Measurements from ENCODE around the gene CD2. TPM values are rescaled to one million over a fixed set of nuclear protein-coding genes. Genes with fewer than 3 reads are reported as not detected.

CD2 gene
- total RNA-seq, 1 experiment from 2014 or later, result 0.10 TPM

DNA sequence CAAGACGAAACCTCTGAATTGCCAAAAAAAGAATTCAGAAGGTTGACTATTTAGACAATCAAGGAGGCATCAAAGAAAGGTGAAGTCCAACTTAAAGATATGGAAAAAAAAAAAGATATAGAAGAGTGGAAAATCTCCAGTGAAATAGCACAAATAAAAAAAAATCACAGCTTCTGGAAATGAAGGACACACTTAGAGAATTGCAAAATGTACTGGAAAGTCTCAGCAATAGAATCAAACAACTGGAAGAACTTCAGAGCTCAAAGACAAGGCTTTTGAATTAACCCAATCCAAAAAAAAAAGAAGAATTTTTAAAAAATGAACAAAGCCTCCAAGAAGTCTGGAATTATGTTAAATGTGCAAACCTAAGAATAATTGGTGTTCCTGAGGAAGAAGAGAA lies 31.8 kb downstream of the CD2 start:
- no TSS peak for BruUV-seq (replicated peaks)
- TF ChIP-seq, protein P1, sequence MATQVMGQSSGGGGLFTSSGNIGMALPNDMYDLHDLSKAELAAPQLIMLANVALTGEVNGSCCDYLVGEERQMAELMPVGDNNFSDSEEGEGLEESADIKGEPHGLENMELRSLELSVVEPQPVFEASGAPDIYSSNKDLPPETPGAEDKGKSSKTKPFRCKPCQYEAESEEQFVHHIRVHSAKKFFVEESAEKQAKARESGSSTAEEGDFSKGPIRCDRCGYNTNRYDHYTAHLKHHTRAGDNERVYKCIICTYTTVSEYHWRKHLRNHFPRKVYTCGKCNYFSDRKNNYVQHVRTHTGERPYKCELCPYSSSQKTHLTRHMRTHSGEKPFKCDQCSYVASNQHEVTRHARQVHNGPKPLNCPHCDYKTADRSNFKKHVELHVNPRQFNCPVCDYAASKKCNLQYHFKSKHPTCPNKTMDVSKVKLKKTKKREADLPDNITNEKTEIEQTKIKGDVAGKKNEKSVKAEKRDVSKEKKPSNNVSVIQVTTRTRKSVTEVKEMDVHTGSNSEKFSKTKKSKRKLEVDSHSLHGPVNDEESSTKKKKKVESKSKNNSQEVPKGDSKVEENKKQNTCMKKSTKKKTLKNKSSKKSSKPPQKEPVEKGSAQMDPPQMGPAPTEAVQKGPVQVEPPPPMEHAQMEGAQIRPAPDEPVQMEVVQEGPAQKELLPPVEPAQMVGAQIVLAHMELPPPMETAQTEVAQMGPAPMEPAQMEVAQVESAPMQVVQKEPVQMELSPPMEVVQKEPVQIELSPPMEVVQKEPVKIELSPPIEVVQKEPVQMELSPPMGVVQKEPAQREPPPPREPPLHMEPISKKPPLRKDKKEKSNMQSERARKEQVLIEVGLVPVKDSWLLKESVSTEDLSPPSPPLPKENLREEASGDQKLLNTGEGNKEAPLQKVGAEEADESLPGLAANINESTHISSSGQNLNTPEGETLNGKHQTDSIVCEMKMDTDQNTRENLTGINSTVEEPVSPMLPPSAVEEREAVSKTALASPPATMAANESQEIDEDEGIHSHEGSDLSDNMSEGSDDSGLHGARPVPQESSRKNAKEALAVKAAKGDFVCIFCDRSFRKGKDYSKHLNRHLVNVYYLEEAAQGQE (IDR thresholded peaks at IDR 0.05; ENCODE audit: insufficient read depth in 1 of 2, low read depth in 2 of 2, low read length in 1 of 2), result no peak
- TF ChIP-seq SIN3A (IDR thresholded peaks at IDR 0.05; ENCODE audit: borderline replicate concordance, insufficient read depth, low read depth, low read length), result no peak
- TF ChIP-seq POLR2AphosphoS5 (IDR thresholded peaks at IDR 0.05; ENCODE audit: low read depth, low read length), result no peak
- no peak for TF ChIP-seq TCF7L2 (IDR thresholded peaks at IDR 0.05; ENCODE audit: low read depth, low read length)
- TF ChIP-seq, protein P2, sequence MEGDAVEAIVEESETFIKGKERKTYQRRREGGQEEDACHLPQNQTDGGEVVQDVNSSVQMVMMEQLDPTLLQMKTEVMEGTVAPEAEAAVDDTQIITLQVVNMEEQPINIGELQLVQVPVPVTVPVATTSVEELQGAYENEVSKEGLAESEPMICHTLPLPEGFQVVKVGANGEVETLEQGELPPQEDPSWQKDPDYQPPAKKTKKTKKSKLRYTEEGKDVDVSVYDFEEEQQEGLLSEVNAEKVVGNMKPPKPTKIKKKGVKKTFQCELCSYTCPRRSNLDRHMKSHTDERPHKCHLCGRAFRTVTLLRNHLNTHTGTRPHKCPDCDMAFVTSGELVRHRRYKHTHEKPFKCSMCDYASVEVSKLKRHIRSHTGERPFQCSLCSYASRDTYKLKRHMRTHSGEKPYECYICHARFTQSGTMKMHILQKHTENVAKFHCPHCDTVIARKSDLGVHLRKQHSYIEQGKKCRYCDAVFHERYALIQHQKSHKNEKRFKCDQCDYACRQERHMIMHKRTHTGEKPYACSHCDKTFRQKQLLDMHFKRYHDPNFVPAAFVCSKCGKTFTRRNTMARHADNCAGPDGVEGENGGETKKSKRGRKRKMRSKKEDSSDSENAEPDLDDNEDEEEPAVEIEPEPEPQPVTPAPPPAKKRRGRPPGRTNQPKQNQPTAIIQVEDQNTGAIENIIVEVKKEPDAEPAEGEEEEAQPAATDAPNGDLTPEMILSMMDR (IDR thresholded peaks at IDR 0.05), result no peak
- in situ Hi-C loops (cut with HindIII; ENCODE audit: low pct_unique_long_range_greater_than_20kb, low sequenced_read_pairs), result no loop called here
- ATAC-seq, result no peak
- intact Hi-C loops (cut with micrococcal nuclease; ENCODE audit: unreplicated experiment), result no loop called here
- no peak overlapping the region for H3K4me3 ChIP-seq (ENCODE audit: low read depth in 2 of 2, low read length in 2 of 2)
- no peaks in the 10 kb centered on the region for H3K4me1 ChIP-seq (ENCODE audit: control insufficient read depth, insufficient read depth, low read length)
- CTCF ChIA-PET, result no interaction called here
- DNase-seq (ENCODE audit: low read depth, low spot score), result no peak
- POLR2A ChIA-PET, result no interaction called here
- no peaks in the 10 kb centered on the region for H3K27me3 ChIP-seq (ENCODE audit: control insufficient read depth, insufficient read depth, low read length)
- no peaks in the 10 kb centered on the region for H3K36me3 ChIP-seq (ENCODE audit: control insufficient read depth, insufficient read depth, low read length)
- H3K27ac ChIP-seq (ENCODE audit: low read length), result no peak overlapping the region
- H3K9me3 ChIP-seq (ENCODE audit: control insufficient read depth, insufficient read depth, low read depth, low read length), result no peaks in the 10 kb centered on the region

DNA sequence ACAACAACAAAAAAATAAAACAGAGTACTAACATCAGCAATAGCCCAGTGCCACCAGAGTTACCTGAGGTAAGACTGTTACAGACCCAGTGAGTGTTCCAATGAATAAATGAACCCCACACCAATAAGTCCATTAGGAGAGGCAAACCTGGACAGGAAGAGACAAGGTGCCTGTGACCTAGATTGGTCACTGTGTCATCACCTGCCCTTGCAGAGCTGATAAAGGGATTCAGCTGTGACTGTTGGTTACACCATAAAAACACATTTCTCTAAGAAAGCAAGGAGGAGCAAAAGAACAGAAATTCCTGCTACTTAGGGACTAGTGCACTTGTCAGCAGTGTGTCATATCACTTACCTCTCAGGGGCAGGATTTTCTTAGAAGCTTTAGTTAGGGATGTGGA lies 37.5 kb downstream of the CD2 start:
- no peak overlapping the region for H3K27ac ChIP-seq (ENCODE audit: low read length)
- POLR2A ChIA-PET, result no interaction called here
- H3K36me3 ChIP-seq (ENCODE audit: control insufficient read depth, insufficient read depth, low read length), result no peaks in the 10 kb centered on the region
- intact Hi-C loops (cut with micrococcal nuclease; ENCODE audit: unreplicated experiment), result no loop called here
- CTCF ChIA-PET, result interaction anchor here (0.6 kb wide), 1 partner anchor 11 kb away, joined by 3 read pairs; no protein-coding TSS in a partner anchor
- H3K4me3 ChIP-seq (ENCODE audit: low read depth in 2 of 2, low read length in 2 of 2), result no peak overlapping the region
- H3K4me1 ChIP-seq (ENCODE audit: control insufficient read depth, insufficient read depth, low read length), result no peaks in the 10 kb centered on the region
- no peaks in the 10 kb centered on the region for H3K27me3 ChIP-seq (ENCODE audit: control insufficient read depth, insufficient read depth, low read length)
- ATAC-seq, result no peak
- DNase-seq (ENCODE audit: low read depth, low spot score), result no peak
- no peaks in the 10 kb centered on the region for H3K9me3 ChIP-seq (ENCODE audit: control insufficient read depth, insufficient read depth, low read depth, low read length)
- TF ChIP-seq, protein P1 (IDR thresholded peaks at IDR 0.05; ENCODE audit: insufficient read depth in 1 of 2, low read depth in 2 of 2, low read length in 1 of 2), result no peak
- TF ChIP-seq TCF7L2 (IDR thresholded peaks at IDR 0.05; ENCODE audit: low read depth, low read length) (no peak), POLR2AphosphoS5 (IDR thresholded peaks at IDR 0.05; ENCODE audit: low read depth, low read length) (no peak), SIN3A (IDR thresholded peaks at IDR 0.05; ENCODE audit: borderline replicate concordance, insufficient read depth, low read depth, low read length) (no peak)
- TF ChIP-seq, protein P2 (IDR thresholded peaks at IDR 0.05), result no peak
- in situ Hi-C loops (cut with HindIII; ENCODE audit: low pct_unique_long_range_greater_than_20kb, low sequenced_read_pairs), result no loop called here
- BruUV-seq (replicated peaks), result no TSS peak

Measured in Panc1 (cell line).